Measurements from ENCODE around the gene NRBF2. TPM values are rescaled to one million over a fixed set of nuclear protein-coding genes. Genes with fewer than 3 reads are reported as not detected.
"Not testable (repeated sequence)": the region's sequence is repeated elsewhere in the genome, so short reads cannot be mapped to it uniquely, and the experiment has no call there.

The NRBF2 gene
- total RNA-seq, 2 experiments from 2014 or later = 21.8 to 22.6 TPM

GRCh38 chr10:63153868-63154545, 20.9 kb downstream of the NRBF2 start:
- H3K4me1 Mint-ChIP-seq (ENCODE audit: low read depth); POLR2A ChIA-PET; DNase-seq; ATAC-seq; H3K4me3 Mint-ChIP-seq; H3K27ac Mint-ChIP-seq; H3K27me3 Mint-ChIP-seq (ENCODE audit: low read depth); H3K9me3 Mint-ChIP-seq (ENCODE audit: insufficient read depth): not testable (repeated sequence)
- CTCF ChIA-PET = interaction anchor here (0.9 to 1.0 kb wide), 2 partner anchors 517 to 566 kb away, joined by 3 read pairs; no protein-coding TSS in a partner anchor
- H3K36me3 Mint-ChIP-seq (ENCODE audit: low read depth) = peaks cover 27% of the 10 kb centered on the region

GRCh38 chr10:63154546-63155387, 21.6 kb downstream of the NRBF2 start:
- Mint-ChIP-seq H3K27ac (no peak overlapping the region), H3K27me3 (ENCODE audit: low read depth) (no peaks in the 10 kb centered on the region), H3K4me1 (ENCODE audit: low read depth) (peaks cover 4% of the 10 kb centered on the region), H3K36me3 (ENCODE audit: low read depth) (peaks cover 24% of the 10 kb centered on the region), H3K4me3 (no peak overlapping the region), H3K9me3 (ENCODE audit: insufficient read depth) (no peaks in the 10 kb centered on the region)
- CTCF ChIA-PET = interaction anchor here (5.0 to 7.1 kb wide), 2 partner anchors 8 to 13 kb away, joined by 71 to 73 read pairs; no protein-coding TSS in a partner anchor
- ATAC-seq (no peak), DNase-seq (no peak)
- POLR2A ChIA-PET = no interaction called here

GRCh38 chr10:63155388-63156020, 22.4 kb downstream of the NRBF2 start:
- no peaks in the 10 kb centered on the region for H3K27me3 Mint-ChIP-seq (ENCODE audit: low read depth)
- H3K9me3 Mint-ChIP-seq (ENCODE audit: insufficient read depth) = no peaks in the 10 kb centered on the region
- H3K4me1 Mint-ChIP-seq (ENCODE audit: low read depth) = peaks cover 4% of the 10 kb centered on the region
- ATAC-seq (no peak), DNase-seq (no peak)
- H3K27ac Mint-ChIP-seq = no peak overlapping the region
- H3K4me3 Mint-ChIP-seq = no peak overlapping the region
- POLR2A ChIA-PET = no interaction called here
- H3K36me3 Mint-ChIP-seq (ENCODE audit: low read depth) = peaks cover 24% of the 10 kb centered on the region
- CTCF ChIA-PET = interaction anchor here (4.3 to 7.1 kb wide), 4 partner anchors 8 to 561 kb away, joined by 32 to 73 read pairs (median 54); no protein-coding TSS in a partner anchor

GRCh38 chr10:63156236-63156635, 23.1 kb downstream of the NRBF2 start:
- CTCF ChIA-PET = interaction anchor here (1.1 to 7.1 kb wide), 10 partner anchors 9 to 565 kb away, joined by 4 to 73 read pairs (median 34); partner anchors contain the start of genes EGR2 and NRBF2
- no peak overlapping the region for H3K27ac Mint-ChIP-seq
- ATAC-seq (no peak), DNase-seq (no peak)
- POLR2A ChIA-PET = no interaction called here
- H3K36me3 Mint-ChIP-seq (ENCODE audit: low read depth) = peaks cover 24% of the 10 kb centered on the region
- no peaks in the 10 kb centered on the region for H3K9me3 Mint-ChIP-seq (ENCODE audit: insufficient read depth)
- peaks cover 4% of the 10 kb centered on the region for H3K4me1 Mint-ChIP-seq (ENCODE audit: low read depth)
- no peak overlapping the region for H3K4me3 Mint-ChIP-seq
- no peaks in the 10 kb centered on the region for H3K27me3 Mint-ChIP-seq (ENCODE audit: low read depth)

GRCh38 chr10:63157845-63158624, 24.9 kb downstream of the NRBF2 start:
- ChIA-PET POLR2A (no interaction called here), CTCF (interaction anchor here (0.7 to 7.1 kb wide), 41 partner anchors 10 to 721 kb away, joined by 3 to 73 read pairs (median 4); partner anchors contain the start of genes EGR2 and NRBF2)
- Mint-ChIP-seq H3K27me3 (ENCODE audit: low read depth) (no peaks in the 10 kb centered on the region), H3K27ac (no peak overlapping the region), H3K36me3 (ENCODE audit: low read depth) (peaks cover 21% of the 10 kb centered on the region), H3K4me3 (no peak overlapping the region), H3K4me1 (ENCODE audit: low read depth) (peaks cover 10% of the 10 kb centered on the region), H3K9me3 (ENCODE audit: insufficient read depth) (no peaks in the 10 kb centered on the region)
- ATAC-seq (peak; percentile 78), DNase-seq (peak; percentile 67)

- H3K27me3 Mint-ChIP-seq (ENCODE audit: low read depth) = no peaks in the 10 kb centered on the region
- H3K27ac Mint-ChIP-seq = no peak overlapping the region
- peaks cover 18% of the 10 kb centered on the region for H3K36me3 Mint-ChIP-seq (ENCODE audit: low read depth)
- ATAC-seq (no peak), DNase-seq (no peak)
- no peak overlapping the region for H3K4me3 Mint-ChIP-seq
- CTCF ChIA-PET = interaction anchor here (0.9 to 7.1 kb wide), 7 partner anchors 9 to 559 kb away, joined by 3 to 71 read pairs (median 7); no protein-coding TSS in a partner anchor
- POLR2A ChIA-PET = interaction anchor here (0.6 to 1.0 kb wide), 2 partner anchors 425 to 468 kb away, joined by 4 to 5 read pairs; no protein-coding TSS in a partner anchor
- H3K9me3 Mint-ChIP-seq (ENCODE audit: insufficient read depth) = no peaks in the 10 kb centered on the region
- H3K4me1 Mint-ChIP-seq (ENCODE audit: low read depth) = peaks cover 13% of the 10 kb centered on the region
These were observed 28.5 kb downstream of the NRBF2 start for GRCh38 chr10:63161592-63161991.

- POLR2A ChIA-PET = no interaction called here
- CTCF ChIA-PET = interaction anchor here (0.7 to 10.5 kb wide), 3 partner anchors 452 to 554 kb away, joined by 3 to 234 read pairs (median 116); no protein-coding TSS in a partner anchor
- no peak overlapping the region for H3K4me3 Mint-ChIP-seq
- ATAC-seq = no peak
- no peak for DNase-seq
- H3K27ac Mint-ChIP-seq = no peak overlapping the region
- H3K36me3 Mint-ChIP-seq (ENCODE audit: low read depth) = peaks cover 37% of the 10 kb centered on the region
- H3K9me3 Mint-ChIP-seq (ENCODE audit: insufficient read depth) = no peaks in the 10 kb centered on the region
- no peaks in the 10 kb centered on the region for H3K27me3 Mint-ChIP-seq (ENCODE audit: low read depth)
- H3K4me1 Mint-ChIP-seq (ENCODE audit: low read depth) = peaks cover 23% of the 10 kb centered on the region
These were observed 31.1 kb downstream of the NRBF2 start for GRCh38 chr10:63164166-63164623.

GRCh38 chr10:63165249-63165648, 32.1 kb downstream of the NRBF2 start:
- Mint-ChIP-seq H3K4me3 (no peak overlapping the region), H3K27me3 (ENCODE audit: low read depth) (no peaks in the 10 kb centered on the region), H3K36me3 (ENCODE audit: low read depth) (peaks cover 45% of the 10 kb centered on the region), H3K4me1 (ENCODE audit: low read depth) (peaks cover 31% of the 10 kb centered on the region), H3K27ac (no peak overlapping the region), H3K9me3 (ENCODE audit: insufficient read depth) (no peaks in the 10 kb centered on the region)
- POLR2A ChIA-PET = interaction anchor here (0.8 kb wide), 1 partner anchor 466 kb away, joined by 3 read pairs; no protein-coding TSS in a partner anchor
- ATAC-seq (no peak), DNase-seq (no peak)
- CTCF ChIA-PET = interaction anchor here (1.7 to 10.5 kb wide), 4 partner anchors 8 to 553 kb away, joined by 6 to 234 read pairs (median 94); no protein-coding TSS in a partner anchor

GRCh38 chr10:63166742-63167258, 33.7 kb downstream of the NRBF2 start:
- ChIA-PET POLR2A (interaction anchor here (0.9 to 2.4 kb wide), 4 partner anchors 34 to 553 kb away, joined by 3 to 10 read pairs (median 4); partner anchors contain the start of gene NRBF2), CTCF (interaction anchor here (0.6 to 10.5 kb wide), 65 partner anchors 8 to 700 kb away, joined by 3 to 234 read pairs (median 4); partner anchors contain the start of gene JMJD1C)
- H3K9me3 Mint-ChIP-seq (ENCODE audit: insufficient read depth) = no peaks in the 10 kb centered on the region
- peaks cover 43% of the 10 kb centered on the region for H3K4me1 Mint-ChIP-seq (ENCODE audit: low read depth)
- no peak overlapping the region for H3K4me3 Mint-ChIP-seq
- no peaks in the 10 kb centered on the region for H3K27me3 Mint-ChIP-seq (ENCODE audit: low read depth)
- H3K27ac Mint-ChIP-seq = no peak overlapping the region
- DNase-seq (peak; percentile 57), ATAC-seq (peak; percentile 45)
- H3K36me3 Mint-ChIP-seq (ENCODE audit: low read depth) = peaks cover 57% of the 10 kb centered on the region

- no peak overlapping the region for H3K4me3 Mint-ChIP-seq
- no peaks in the 10 kb centered on the region for H3K9me3 Mint-ChIP-seq (ENCODE audit: insufficient read depth)
- ChIA-PET CTCF (interaction anchor here (1.0 to 10.5 kb wide), 11 partner anchors 12 to 550 kb away, joined by 3 to 234 read pairs (median 21); partner anchors contain the start of gene JMJD1C), POLR2A (interaction anchor here (1.2 to 2.4 kb wide), 2 partner anchors 100 to 461 kb away, joined by 3 to 10 read pairs; no protein-coding TSS in a partner anchor)
- no peaks in the 10 kb centered on the region for H3K27me3 Mint-ChIP-seq (ENCODE audit: low read depth)
- no peak overlapping the region for H3K27ac Mint-ChIP-seq
- peaks cover 61% of the 10 kb centered on the region for H3K4me1 Mint-ChIP-seq (ENCODE audit: low read depth)
- ATAC-seq = no peak
- H3K36me3 Mint-ChIP-seq (ENCODE audit: low read depth) = peaks cover 68% of the 10 kb centered on the region
- no peak for DNase-seq
These were observed 35.8 kb downstream of the NRBF2 start for GRCh38 chr10:63168821-63169462.
